NCI-H1092 treated with DMSO at 0.1 percent for 48 hours (cell line): ENCODE data around the gene ELOVL6.

Source experiments
- DNase-seq: peaks from one replicate; lab custom pipeline; 2025; lab: John Stamatoyannopoulos, UW

The ELOVL6 gene

DNA sequence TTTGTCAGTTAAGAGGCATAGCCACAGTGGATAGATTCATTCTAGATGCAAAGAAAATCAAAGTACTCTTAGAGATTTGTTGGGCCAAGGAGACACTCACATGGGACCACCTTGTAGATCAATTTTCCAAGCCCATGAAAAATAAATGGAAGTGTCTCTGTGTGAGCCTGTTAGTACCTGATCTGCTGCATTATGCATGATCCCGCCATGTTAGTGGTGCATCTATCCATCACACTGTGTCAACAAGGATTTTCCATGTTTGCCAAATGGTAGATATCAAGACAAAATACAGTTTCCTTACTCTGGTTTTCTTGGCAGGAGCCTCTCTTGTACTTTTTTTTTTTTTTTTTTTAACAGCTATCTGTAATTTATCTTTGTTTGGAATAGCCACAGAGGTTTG lies 173.4 kb downstream of the ELOVL6 start:
- DNase-seq: no peak

DNA sequence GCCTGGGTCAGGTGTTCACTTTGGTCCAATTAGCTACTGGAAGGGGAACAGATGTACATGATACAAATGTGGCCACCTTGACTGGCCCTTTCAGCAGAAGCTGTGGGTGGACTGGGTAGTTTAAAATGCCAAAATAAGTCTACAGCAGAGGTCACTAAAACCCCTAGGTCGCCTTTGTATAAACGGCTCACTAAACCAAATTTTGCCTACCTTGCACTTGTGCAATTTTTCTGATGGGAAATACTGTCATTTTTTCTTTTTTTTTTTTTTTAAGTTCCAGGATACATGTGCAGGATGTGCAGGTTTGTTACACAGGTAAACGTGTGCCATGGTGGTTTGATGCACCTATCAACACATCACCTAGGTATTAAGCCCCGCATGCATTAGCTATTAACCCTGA lies 176.0 kb downstream of the ELOVL6 start:
- no peak for DNase-seq

DNA sequence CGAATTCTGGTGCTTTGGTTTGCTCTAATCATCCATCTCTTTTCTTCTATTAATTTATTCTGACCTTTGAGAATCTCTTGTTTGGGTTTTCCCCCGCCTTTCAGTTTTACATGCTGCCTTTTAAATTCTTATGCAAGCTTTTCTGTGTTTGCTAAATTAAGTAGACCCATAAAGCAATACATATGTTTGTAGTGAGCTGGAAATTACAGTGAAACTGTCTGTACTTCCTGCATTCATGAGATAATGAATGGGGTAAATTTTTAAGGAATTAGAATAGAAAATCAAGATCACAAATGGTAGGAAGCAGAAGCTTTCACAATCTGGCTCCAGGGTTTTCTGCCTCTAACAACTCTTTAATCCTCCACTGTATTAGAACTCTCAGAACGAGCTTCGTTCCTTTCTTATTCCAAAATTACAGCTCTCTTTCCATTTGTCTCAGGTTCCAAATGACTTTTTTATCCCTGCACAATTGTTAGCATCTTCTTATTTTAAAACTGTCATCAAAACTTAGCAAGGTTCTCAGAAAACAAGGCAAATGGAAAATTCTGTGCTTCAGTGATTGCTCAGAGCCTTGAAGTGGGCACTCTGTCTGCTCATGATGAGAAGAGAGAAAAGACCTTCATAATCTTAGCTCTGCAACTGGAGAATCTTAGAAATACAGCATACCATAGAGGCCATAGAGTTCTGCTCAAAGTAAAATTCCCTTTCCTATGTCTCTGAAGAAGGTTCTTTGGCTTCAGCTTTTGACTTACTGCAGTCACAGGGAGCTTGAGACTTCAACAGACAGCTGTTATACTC lies 177.6 kb downstream of the ELOVL6 start:
- no peak for DNase-seq

- no peak for DNase-seq
These were observed 178.3 kb downstream of the ELOVL6 start for GRCh38 chr4:110020139-110020538.

DNA sequence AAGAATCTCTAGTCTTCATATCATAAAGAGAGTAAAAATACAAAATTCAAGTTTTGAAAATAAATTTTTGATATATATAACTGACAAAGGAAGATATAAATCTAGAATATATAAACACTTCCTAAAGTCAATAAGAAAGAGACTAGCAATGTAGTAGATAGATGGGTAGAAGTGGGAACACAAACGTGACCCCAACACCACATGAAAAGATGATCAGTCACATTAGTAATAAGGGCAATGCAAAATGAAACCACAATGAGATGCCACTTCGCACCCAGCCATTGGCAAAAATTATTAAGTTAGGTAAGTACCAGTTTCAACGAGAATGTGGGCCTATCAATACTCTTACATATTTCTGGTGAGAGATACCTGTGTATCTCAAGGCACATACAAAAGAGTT lies 179.3 kb downstream of the ELOVL6 start:
- DNase-seq: no peak

- no peak for DNase-seq
These were observed 184.2 kb downstream of the ELOVL6 start for GRCh38 chr4:110014233-110014632.

- DNase-seq: no peak
These were observed 185.5 kb downstream of the ELOVL6 start for GRCh38 chr4:110012917-110013316.

DNA sequence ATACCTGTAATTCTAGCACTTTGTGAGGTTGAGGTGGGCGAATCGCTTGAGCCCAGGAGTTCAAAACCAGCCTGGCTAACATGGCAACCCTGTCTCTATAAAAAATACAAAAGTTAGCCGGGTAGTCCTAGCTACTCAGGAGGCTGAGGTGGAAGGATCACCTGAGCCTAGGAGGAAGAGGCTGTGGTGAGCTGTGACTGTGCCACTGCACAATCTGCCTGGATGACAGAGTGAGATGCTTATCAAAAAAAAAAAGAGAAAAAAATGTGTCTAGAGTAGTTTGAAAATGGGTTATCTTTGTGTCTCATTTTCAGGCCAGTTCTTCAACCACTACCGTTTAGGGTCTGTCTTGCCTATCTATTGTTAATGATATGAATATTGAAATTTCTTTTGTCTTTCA lies 187.6 kb downstream of the ELOVL6 start:
- DNase-seq: no peak

- no peak for DNase-seq
These were observed 188.9 kb downstream of the ELOVL6 start for GRCh38 chr4:110009550-110009949.

GRCh38 chr4:110008540-110008939 lies 189.9 kb downstream of the ELOVL6 start:
- no peak for DNase-seq

DNA sequence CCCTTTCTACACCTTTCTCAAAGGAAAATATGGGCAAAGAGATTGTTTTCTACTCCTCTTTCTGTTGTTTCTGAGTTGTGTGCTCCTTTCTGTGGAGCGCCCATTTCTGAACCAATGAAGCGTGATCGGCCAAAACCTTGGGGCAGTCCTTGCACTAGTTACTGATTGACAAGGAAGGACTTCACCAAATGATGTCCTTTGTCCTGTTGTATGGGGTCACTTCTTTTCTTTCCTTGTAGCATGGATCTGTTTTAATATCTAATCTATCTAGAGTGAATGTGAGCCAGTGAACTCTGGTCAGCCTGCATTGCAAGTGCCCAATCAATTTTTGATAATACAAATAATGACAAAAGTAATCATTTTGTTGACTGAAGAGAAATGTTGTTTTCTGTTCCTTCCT lies 191.2 kb downstream of the ELOVL6 start:
- DNase-seq: no peak

- DNase-seq: peak; percentile 41
These were observed 192.9 kb downstream of the ELOVL6 start for GRCh38 chr4:110005461-110006056.

DNA sequence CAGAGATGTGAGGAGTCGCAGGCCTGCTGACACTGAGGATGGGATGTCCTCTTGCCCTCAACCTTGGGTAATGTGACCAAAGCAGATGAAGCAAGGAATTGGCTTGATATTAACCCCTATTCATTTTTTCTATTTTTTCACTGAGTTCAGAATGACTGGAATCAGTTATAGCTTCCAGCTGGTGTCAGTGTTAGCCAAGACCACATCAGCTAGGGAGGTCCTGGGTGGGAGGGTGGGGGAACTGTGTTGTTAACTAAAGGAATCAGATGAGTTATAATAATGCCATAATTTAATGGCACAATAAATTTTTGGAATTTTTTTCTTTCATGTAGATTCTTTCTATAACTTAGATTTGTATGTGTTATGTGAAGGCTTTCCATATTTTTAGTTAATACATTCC lies 193.9 kb downstream of the ELOVL6 start:
- DNase-seq: no peak

GRCh38 chr4:110003401-110004187 lies 194.8 kb downstream of the ELOVL6 start:
- DNase-seq: no peak

- DNase-seq: no peak
These were observed 196.1 kb downstream of the ELOVL6 start for GRCh38 chr4:110002326-110002725.

- DNase-seq: no peak
These were observed 198.9 kb downstream of the ELOVL6 start for GRCh38 chr4:109999585-109999912.

DNA sequence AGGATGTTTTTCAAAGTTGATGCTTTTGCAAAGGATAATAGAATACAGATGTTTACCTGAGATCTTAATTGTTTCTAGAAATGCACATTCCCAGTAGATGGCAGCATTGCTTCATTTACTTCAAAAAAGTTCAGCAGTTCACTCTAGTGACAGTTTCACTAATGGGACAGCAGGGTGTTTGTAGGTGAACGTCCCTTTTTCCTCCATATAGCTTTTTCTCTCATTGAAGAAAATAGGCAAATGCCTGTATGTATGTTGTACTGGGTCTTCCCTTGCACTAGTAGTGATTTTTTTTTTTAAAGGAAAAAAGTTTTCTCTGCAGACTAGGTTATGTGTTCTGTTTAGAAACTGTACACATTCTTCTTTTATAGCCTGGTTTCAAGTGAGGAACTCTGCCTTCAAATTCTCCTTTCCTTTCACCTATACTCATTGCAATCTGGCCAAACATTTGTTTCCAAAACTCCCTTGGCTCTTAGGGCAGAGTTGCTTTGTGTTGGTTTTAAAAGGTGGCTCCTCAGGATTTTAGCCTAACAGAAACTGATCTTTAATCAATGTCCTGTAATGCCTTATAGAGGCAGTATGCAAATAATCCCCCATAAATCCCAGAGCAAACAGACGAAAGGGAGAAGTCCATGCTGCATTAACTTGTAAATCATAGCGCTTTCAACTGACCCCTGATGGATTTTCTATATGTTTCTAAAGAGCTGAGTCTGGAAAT lies 199.4 kb downstream of the ELOVL6 start:
- peak; percentile 7 for DNase-seq

GRCh38 chr4:109996526-109996925 lies 201.9 kb downstream of the ELOVL6 start:
- no peak for DNase-seq
